ENCODE measurements around the gene CPVL.

Gene CPVL

GRCh38 chr7:29193316-29194205, 47.2 kb upstream of the CPVL start:
- H3K27me3 ChIP-seq (ENCODE audit: control insufficient read depth, low read length): peaks cover 24% of the 10 kb centered on the region
- H3K4me3 ChIP-seq (ENCODE audit: low read length): no peak overlapping the region
- no peaks in the 10 kb centered on the region for H3F3A ChIP-seq (ENCODE audit: control insufficient read depth, insufficient read depth)
- no peaks in the 10 kb centered on the region for H3K36me3 ChIP-seq (ENCODE audit: control insufficient read depth, low read length)
- no peaks in the 10 kb centered on the region for H3K9me3 ChIP-seq (ENCODE audit: control insufficient read depth, insufficient read depth, low read length)
- TF ChIP-seq EZH2phosphoT487 (IDR thresholded peaks at IDR 0.05; ENCODE audit: borderline replicate concordance, low read length): no peak
- TF ChIP-seq, protein P1, sequence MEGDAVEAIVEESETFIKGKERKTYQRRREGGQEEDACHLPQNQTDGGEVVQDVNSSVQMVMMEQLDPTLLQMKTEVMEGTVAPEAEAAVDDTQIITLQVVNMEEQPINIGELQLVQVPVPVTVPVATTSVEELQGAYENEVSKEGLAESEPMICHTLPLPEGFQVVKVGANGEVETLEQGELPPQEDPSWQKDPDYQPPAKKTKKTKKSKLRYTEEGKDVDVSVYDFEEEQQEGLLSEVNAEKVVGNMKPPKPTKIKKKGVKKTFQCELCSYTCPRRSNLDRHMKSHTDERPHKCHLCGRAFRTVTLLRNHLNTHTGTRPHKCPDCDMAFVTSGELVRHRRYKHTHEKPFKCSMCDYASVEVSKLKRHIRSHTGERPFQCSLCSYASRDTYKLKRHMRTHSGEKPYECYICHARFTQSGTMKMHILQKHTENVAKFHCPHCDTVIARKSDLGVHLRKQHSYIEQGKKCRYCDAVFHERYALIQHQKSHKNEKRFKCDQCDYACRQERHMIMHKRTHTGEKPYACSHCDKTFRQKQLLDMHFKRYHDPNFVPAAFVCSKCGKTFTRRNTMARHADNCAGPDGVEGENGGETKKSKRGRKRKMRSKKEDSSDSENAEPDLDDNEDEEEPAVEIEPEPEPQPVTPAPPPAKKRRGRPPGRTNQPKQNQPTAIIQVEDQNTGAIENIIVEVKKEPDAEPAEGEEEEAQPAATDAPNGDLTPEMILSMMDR (IDR thresholded peaks at IDR 0.05; ENCODE audit: low read depth, low read length, poor library complexity, severe bottlenecking): no peak
- no peaks in the 10 kb centered on the region for H3K79me2 ChIP-seq (ENCODE audit: control insufficient read depth, low read length)
- no peaks in the 10 kb centered on the region for H4K20me1 ChIP-seq (ENCODE audit: control insufficient read depth, insufficient read depth, low read depth, low read length)
- H3K4me2 ChIP-seq (ENCODE audit: low read length): no peak overlapping the region
- no peaks in the 10 kb centered on the region for H3K9me2 ChIP-seq (replicated peaks; ENCODE audit: control insufficient read depth, low read length)
- H3K4me1 ChIP-seq (ENCODE audit: control insufficient read depth, low read length): no peaks in the 10 kb centered on the region
- no peak overlapping the region for H3K27ac ChIP-seq (ENCODE audit: low read depth, low read length)

- H3K27ac ChIP-seq (ENCODE audit: low read depth, low read length): no peak overlapping the region
- H4K20me1 ChIP-seq (ENCODE audit: control insufficient read depth, insufficient read depth, low read depth, low read length): no peaks in the 10 kb centered on the region
- no peaks in the 10 kb centered on the region for H3K36me3 ChIP-seq (ENCODE audit: control insufficient read depth, low read length)
- no peaks in the 10 kb centered on the region for H3K9me2 ChIP-seq (replicated peaks; ENCODE audit: control insufficient read depth, low read length)
- TF ChIP-seq, protein P1 (IDR thresholded peaks at IDR 0.05; ENCODE audit: low read depth, low read length, poor library complexity, severe bottlenecking): no peak
- TF ChIP-seq EZH2phosphoT487 (IDR thresholded peaks at IDR 0.05; ENCODE audit: borderline replicate concordance, low read length): no peak
- H3F3A ChIP-seq (ENCODE audit: control insufficient read depth, insufficient read depth): no peaks in the 10 kb centered on the region
- H3K4me3 ChIP-seq (ENCODE audit: low read length): no peak overlapping the region
- H3K27me3 ChIP-seq (ENCODE audit: control insufficient read depth, low read length): peaks cover 22% of the 10 kb centered on the region
- no peaks in the 10 kb centered on the region for H3K4me1 ChIP-seq (ENCODE audit: control insufficient read depth, low read length)
- H3K9me3 ChIP-seq (ENCODE audit: control insufficient read depth, insufficient read depth, low read length): no peaks in the 10 kb centered on the region
- no peaks in the 10 kb centered on the region for H3K79me2 ChIP-seq (ENCODE audit: control insufficient read depth, low read length)
- H3K4me2 ChIP-seq (ENCODE audit: low read length): no peak overlapping the region
Observed at GRCh38 chr7:29192811-29193210, 46.5 kb upstream of the CPVL start.

GRCh38 chr7:29192323-29192722, 46.0 kb upstream of the CPVL start:
- no peaks in the 10 kb centered on the region for H4K20me1 ChIP-seq (ENCODE audit: control insufficient read depth, insufficient read depth, low read depth, low read length)
- TF ChIP-seq, protein P1 (IDR thresholded peaks at IDR 0.05; ENCODE audit: low read depth, low read length, poor library complexity, severe bottlenecking): no peak
- no peak for TF ChIP-seq EZH2phosphoT487 (IDR thresholded peaks at IDR 0.05; ENCODE audit: borderline replicate concordance, low read length)
- H3K36me3 ChIP-seq (ENCODE audit: control insufficient read depth, low read length): no peaks in the 10 kb centered on the region
- H3K4me2 ChIP-seq (ENCODE audit: low read length): no peak overlapping the region
- H3F3A ChIP-seq (ENCODE audit: control insufficient read depth, insufficient read depth): no peaks in the 10 kb centered on the region
- H3K9me3 ChIP-seq (ENCODE audit: control insufficient read depth, insufficient read depth, low read length): no peaks in the 10 kb centered on the region
- H3K27ac ChIP-seq (ENCODE audit: low read depth, low read length): no peak overlapping the region
- H3K4me3 ChIP-seq (ENCODE audit: low read length): no peak overlapping the region
- no peaks in the 10 kb centered on the region for H3K4me1 ChIP-seq (ENCODE audit: control insufficient read depth, low read length)
- H3K27me3 ChIP-seq (ENCODE audit: control insufficient read depth, low read length): peaks cover 17% of the 10 kb centered on the region
- no peaks in the 10 kb centered on the region for H3K9me2 ChIP-seq (replicated peaks; ENCODE audit: control insufficient read depth, low read length)
- H3K79me2 ChIP-seq (ENCODE audit: control insufficient read depth, low read length): no peaks in the 10 kb centered on the region
